Spleen (tissue), 7 donors: ENCODE measurements around the gene MAP4K1.

ENCODE experiments used
- POLR2AphosphoS5 ChIP-seq, 3 donors: sonication (generic); formaldehyde crosslinking; IDR thresholded peaks; one replicate each; pipeline ENCODE4 v1.5.1; 2017; ENCODE audit warnings: antibody characterized with exemption in 3 of 3
- TF ChIP-seq, protein P1 (sequence below), 11 experiments: fragments of 200-600 bp in 7 of 11; fragments of 450-650 bp in 4 of 11; sonication (generic) in 4 of 11; IDR thresholded peaks in 8 of 11; conservative IDR thresholded peaks in 3 of 11; 1 replicate in 7 of 11; 2 replicates in 4 of 11; pipeline versions ENCODE4 v1.4.0 to v1.8.0; 2016 to 2021; ENCODE audit warnings: antibody characterized with exemption in 11 of 11, inconsistent platforms in 4 of 11, mild to moderate bottlenecking in 1 of 11
- donor health status: DM: no; HTN: no; CAD: no; lungs with moderate emphysema.
- donor health status: DM: no; HTN: no; CAD: no.
- donor health status: DM: no; HTN: no; CAD: no.

DNA sequence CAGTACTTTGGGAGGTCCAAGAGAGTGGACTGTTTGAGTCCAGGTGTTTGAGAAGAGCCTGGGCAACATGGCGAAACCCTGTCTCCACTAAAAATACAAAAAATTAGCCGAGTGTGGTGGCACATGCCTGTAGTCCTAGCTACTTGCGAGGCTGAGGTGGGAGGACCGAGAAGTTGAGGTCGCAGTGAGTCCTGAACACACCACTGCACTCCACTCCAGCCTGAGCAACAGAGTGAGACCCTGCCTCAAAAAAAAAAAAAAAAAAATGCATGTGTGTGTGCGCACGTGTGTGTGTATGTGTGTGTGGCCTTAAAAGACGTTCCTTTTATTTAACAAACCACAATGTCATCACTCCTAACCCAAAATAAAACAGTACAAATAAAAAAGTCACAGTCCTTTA lies 62.6 kb downstream of the MAP4K1 start:
- TF ChIP-seq, protein P1, sequence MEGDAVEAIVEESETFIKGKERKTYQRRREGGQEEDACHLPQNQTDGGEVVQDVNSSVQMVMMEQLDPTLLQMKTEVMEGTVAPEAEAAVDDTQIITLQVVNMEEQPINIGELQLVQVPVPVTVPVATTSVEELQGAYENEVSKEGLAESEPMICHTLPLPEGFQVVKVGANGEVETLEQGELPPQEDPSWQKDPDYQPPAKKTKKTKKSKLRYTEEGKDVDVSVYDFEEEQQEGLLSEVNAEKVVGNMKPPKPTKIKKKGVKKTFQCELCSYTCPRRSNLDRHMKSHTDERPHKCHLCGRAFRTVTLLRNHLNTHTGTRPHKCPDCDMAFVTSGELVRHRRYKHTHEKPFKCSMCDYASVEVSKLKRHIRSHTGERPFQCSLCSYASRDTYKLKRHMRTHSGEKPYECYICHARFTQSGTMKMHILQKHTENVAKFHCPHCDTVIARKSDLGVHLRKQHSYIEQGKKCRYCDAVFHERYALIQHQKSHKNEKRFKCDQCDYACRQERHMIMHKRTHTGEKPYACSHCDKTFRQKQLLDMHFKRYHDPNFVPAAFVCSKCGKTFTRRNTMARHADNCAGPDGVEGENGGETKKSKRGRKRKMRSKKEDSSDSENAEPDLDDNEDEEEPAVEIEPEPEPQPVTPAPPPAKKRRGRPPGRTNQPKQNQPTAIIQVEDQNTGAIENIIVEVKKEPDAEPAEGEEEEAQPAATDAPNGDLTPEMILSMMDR (IDR thresholded peaks at IDR 0.05 in 8 of 11, conservative IDR thresholded peaks at IDR 0.05 in 3 of 11) = no peak
- no peak for TF ChIP-seq POLR2AphosphoS5 (IDR thresholded peaks at IDR 0.05)
